Measurements from ENCODE around the gene NFS1.

- no peak for TF ChIP-seq POLR2AphosphoS5 (IDR thresholded peaks at IDR 0.05)
- TF ChIP-seq CTCF (IDR thresholded peaks at IDR 0.05): no peak
- no peak for TF ChIP-seq EP300 (IDR thresholded peaks at IDR 0.05)
Measured at GRCh38 chr20:35729283-35729807, 30.2 kb upstream of the NFS1 start.
